GM23338 (cell line): ENCODE results near the gene LTB.

Experiments used
- CREB1 ChIP-seq: fragments of 250-450 bp; sonication (Bioruptor Pico); IDR thresholded peaks from 2 replicates; pipeline ENCODE4 v1.5.0; 2020; ENCODE audit warnings: low read depth, mild to moderate bottlenecking, moderate library complexity
- CTCF ChIP-seq, 2 experiments: fragments of 200-600 bp in 1 of 2; sonication (generic) in 1 of 2; conservative IDR thresholded peaks; 2 replicates each; pipeline versions ENCODE4 v1.5.1 to v1.6.1; 2016 to 2017; ENCODE audit warnings: antibody characterized with exemption in 2 of 2, low read depth in 2 of 2, mild to moderate bottlenecking in 2 of 2, moderate library complexity in 1 of 2
- EZH2 ChIP-seq: fragments of 200-600 bp; sonication (generic); IDR thresholded peaks from one replicate; pipeline ENCODE4 v1.8.0; 2017; ENCODE audit warnings: antibody characterized with exemption, mild to moderate bottlenecking, low read depth; ENCODE audit not compliant: unreplicated experiment
- EZH2phosphoT487 ChIP-seq: fragments of 200-600 bp; sonication (generic); IDR thresholded peaks from one replicate; pipeline ENCODE4 v1.8.1; 2018; ENCODE audit warnings: antibody characterized with exemption; ENCODE audit not compliant: unreplicated experiment
- JUNB ChIP-seq: IDR thresholded peaks from one replicate; pipeline ENCODE4 v1.6.1; 2016; ENCODE audit warnings: antibody characterized with exemption; ENCODE audit not compliant: unreplicated experiment
- NANOG ChIP-seq: IDR thresholded peaks from 2 replicates; pipeline ENCODE4 v1.6.1; 2016; ENCODE audit warnings: antibody characterized with exemption, borderline replicate concordance
- POLR2AphosphoS5 ChIP-seq: IDR thresholded peaks from 2 replicates; pipeline ENCODE4 v1.6.1; 2016; ENCODE audit warnings: antibody characterized with exemption, low read depth
- STAT1 ChIP-seq: IDR thresholded peaks from one replicate; pipeline ENCODE4 v1.6.1; 2016; ENCODE audit warnings: antibody characterized with exemption; ENCODE audit not compliant: unreplicated experiment
- ZNF114 ChIP-seq: fragments of 250-450 bp; sonication (Bioruptor Pico); IDR thresholded peaks from 2 replicates; pipeline ENCODE4 v1.5.0; 2020; ENCODE audit warnings: mild to moderate bottlenecking, moderate library complexity
- ZNF331 ChIP-seq: fragments of 250-450 bp; sonication (Bioruptor Pico); IDR thresholded peaks from 2 replicates; pipeline ENCODE4 v1.5.0; 2020; ENCODE audit warnings: low read depth, mild to moderate bottlenecking, moderate library complexity
- TF ChIP-seq, protein P1 (sequence below): IDR thresholded peaks from one replicate; pipeline ENCODE4 v1.6.1; 2018; ENCODE audit warnings: antibody characterized with exemption; ENCODE audit not compliant: unreplicated experiment
- TF ChIP-seq, protein P2 (sequence below): fragments of 250-450 bp; sonication (Bioruptor Pico); IDR thresholded peaks from 2 replicates; pipeline ENCODE4 v1.5.0; 2020; ENCODE audit warnings: mild to moderate bottlenecking, moderate library complexity

- no peak for TF ChIP-seq CTCF (conservative IDR thresholded peaks at IDR 0.05; ENCODE audit: low read depth in 2 of 2)
- TF ChIP-seq EZH2 = no peak
- TF ChIP-seq POLR2AphosphoS5 = no peak
- TF ChIP-seq JUNB = no peak
- TF ChIP-seq EZH2phosphoT487 = no peak
- TF ChIP-seq NANOG = no peak
- no peak for TF ChIP-seq CREB1 (CRISPR knock-in tag)
- TF ChIP-seq, protein P1, sequence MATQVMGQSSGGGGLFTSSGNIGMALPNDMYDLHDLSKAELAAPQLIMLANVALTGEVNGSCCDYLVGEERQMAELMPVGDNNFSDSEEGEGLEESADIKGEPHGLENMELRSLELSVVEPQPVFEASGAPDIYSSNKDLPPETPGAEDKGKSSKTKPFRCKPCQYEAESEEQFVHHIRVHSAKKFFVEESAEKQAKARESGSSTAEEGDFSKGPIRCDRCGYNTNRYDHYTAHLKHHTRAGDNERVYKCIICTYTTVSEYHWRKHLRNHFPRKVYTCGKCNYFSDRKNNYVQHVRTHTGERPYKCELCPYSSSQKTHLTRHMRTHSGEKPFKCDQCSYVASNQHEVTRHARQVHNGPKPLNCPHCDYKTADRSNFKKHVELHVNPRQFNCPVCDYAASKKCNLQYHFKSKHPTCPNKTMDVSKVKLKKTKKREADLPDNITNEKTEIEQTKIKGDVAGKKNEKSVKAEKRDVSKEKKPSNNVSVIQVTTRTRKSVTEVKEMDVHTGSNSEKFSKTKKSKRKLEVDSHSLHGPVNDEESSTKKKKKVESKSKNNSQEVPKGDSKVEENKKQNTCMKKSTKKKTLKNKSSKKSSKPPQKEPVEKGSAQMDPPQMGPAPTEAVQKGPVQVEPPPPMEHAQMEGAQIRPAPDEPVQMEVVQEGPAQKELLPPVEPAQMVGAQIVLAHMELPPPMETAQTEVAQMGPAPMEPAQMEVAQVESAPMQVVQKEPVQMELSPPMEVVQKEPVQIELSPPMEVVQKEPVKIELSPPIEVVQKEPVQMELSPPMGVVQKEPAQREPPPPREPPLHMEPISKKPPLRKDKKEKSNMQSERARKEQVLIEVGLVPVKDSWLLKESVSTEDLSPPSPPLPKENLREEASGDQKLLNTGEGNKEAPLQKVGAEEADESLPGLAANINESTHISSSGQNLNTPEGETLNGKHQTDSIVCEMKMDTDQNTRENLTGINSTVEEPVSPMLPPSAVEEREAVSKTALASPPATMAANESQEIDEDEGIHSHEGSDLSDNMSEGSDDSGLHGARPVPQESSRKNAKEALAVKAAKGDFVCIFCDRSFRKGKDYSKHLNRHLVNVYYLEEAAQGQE = no peak
- TF ChIP-seq ZNF114 = no peak
- TF ChIP-seq STAT1 = no peak
- no peak for TF ChIP-seq ZNF331 (CRISPR knock-in tag)
- TF ChIP-seq, protein P2, sequence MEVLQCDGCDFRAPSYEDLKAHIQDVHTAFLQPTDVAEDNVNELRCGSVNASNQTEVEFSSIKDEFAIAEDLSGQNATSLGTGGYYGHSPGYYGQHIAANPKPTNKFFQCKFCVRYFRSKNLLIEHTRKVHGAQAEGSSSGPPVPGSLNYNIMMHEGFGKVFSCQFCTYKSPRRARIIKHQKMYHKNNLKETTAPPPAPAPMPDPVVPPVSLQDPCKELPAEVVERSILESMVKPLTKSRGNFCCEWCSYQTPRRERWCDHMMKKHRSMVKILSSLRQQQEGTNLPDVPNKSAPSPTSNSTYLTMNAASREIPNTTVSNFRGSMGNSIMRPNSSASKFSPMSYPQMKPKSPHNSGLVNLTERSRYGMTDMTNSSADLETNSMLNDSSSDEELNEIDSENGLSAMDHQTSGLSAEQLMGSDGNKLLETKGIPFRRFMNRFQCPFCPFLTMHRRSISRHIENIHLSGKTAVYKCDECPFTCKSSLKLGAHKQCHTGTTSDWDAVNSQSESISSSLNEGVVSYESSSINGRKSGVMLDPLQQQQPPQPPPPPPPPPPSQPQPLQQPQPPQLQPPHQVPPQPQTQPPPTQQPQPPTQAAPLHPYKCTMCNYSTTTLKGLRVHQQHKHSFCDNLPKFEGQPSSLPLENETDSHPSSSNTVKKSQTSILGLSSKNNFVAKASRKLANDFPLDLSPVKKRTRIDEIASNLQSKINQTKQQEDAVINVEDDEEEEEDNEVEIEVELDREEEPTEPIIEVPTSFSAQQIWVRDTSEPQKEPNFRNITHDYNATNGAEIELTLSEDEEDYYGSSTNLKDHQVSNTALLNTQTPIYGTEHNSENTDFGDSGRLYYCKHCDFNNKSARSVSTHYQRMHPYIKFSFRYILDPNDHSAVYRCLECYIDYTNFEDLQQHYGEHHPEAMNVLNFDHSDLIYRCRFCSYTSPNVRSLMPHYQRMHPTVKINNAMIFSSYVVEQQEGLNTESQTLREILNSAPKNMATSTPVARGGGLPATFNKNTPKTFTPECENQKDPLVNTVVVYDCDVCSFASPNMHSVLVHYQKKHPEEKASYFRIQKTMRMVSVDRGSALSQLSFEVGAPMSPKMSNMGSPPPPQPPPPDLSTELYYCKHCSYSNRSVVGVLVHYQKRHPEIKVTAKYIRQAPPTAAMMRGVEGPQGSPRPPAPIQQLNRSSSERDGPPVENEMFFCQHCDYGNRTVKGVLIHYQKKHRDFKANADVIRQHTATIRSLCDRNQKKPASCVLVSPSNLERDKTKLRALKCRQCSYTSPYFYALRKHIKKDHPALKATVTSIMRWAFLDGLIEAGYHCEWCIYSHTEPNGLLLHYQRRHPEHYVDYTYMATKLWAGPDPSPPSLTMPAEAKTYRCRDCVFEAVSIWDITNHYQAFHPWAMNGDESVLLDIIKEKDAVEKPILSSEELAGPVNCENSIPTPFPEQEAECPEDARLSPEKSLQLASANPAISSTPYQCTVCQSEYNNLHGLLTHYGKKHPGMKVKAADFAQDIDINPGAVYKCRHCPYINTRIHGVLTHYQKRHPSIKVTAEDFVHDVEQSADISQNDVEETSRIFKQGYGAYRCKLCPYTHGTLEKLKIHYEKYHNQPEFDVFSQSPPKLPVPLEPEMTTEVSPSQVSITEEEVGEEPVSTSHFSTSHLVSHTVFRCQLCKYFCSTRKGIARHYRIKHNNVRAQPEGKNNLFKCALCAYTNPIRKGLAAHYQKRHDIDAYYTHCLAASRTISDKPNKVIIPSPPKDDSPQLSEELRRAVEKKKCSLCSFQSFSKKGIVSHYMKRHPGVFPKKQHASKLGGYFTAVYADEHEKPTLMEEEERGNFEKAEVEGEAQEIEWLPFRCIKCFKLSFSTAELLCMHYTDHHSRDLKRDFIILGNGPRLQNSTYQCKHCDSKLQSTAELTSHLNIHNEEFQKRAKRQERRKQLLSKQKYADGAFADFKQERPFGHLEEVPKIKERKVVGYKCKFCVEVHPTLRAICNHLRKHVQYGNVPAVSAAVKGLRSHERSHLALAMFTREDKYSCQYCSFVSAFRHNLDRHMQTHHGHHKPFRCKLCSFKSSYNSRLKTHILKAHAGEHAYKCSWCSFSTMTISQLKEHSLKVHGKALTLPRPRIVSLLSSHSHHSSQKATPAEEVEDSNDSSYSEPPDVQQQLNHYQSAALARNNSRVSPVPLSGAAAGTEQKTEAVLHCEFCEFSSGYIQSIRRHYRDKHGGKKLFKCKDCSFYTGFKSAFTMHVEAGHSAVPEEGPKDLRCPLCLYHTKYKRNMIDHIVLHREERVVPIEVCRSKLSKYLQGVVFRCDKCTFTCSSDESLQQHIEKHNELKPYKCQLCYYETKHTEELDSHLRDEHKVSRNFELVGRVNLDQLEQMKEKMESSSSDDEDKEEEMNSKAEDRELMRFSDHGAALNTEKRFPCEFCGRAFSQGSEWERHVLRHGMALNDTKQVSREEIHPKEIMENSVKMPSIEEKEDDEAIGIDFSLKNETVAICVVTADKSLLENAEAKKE (CRISPR knock-in tag) = no peak
Measured at GRCh38 chr6:31575335-31575901, 6.8 kb downstream of the LTB start, which contains the start of gene TNF.
